Nephron (organoid): ENCODE results near the gene SLC39A9.
"Not testable (repeated sequence)": the region's sequence is repeated elsewhere in the genome, so short reads cannot be mapped to it uniquely, and the experiment has no call there.

Experiments used
- H3K27ac Mint-ChIP-seq, 3 experiments: 2 replicates each; pipeline ENCODE4 v1.8.0; 2020; ENCODE audit warnings: mixed read lengths in 3 of 3, mild to moderate bottlenecking in 2 of 3, moderate library complexity in 1 of 3
- H3K27me3 Mint-ChIP-seq: 2 replicates; pipeline ENCODE4 v1.8.0; 2021; ENCODE audit warnings: low read depth, mild to moderate bottlenecking, moderate library complexity, mixed read lengths
- H3K36me3 Mint-ChIP-seq: 2 replicates; pipeline ENCODE4 v1.8.0; 2020; ENCODE audit warnings: low read depth, mixed read lengths
- H3K4me1 Mint-ChIP-seq: 2 replicates; pipeline ENCODE4 v1.8.0; 2020; ENCODE audit warnings: mixed read lengths
- H3K4me3 Mint-ChIP-seq, 3 experiments: 2 replicates each; pipeline ENCODE4 v1.8.0; 2020; ENCODE audit warnings: mild to moderate bottlenecking in 3 of 3, mixed read lengths in 3 of 3, moderate library complexity in 2 of 3
- H3K9me3 Mint-ChIP-seq: 2 replicates; pipeline ENCODE4 v1.8.0; 2020; ENCODE audit warnings: mixed read lengths
- CTCF ChIP-seq, 3 experiments: fragments of 200-600 bp; sonication (generic); IDR thresholded peaks; one replicate each; pipeline ENCODE4 v1.5.0; 2021; ENCODE audit warnings: antibody characterized with exemption in 3 of 3; ENCODE audit not compliant: unreplicated experiment in 3 of 3

The SLC39A9 gene

GRCh38 chr14:69378274-69378673 lies 20.2 kb upstream of the SLC39A9 start:
- Mint-ChIP-seq H3K9me3 (peaks cover 14% of the 10 kb centered on the region), H3K4me3 (no peak overlapping the region), H3K36me3 (peaks cover 73% of the 10 kb centered on the region), H3K27ac (no peak overlapping the region), H3K27me3 (no peaks in the 10 kb centered on the region), H3K4me1 (no peaks in the 10 kb centered on the region)
- no peak for TF ChIP-seq CTCF (IDR thresholded peaks at IDR 0.05; ENCODE audit: unreplicated experiment in 3 of 3)

- H3K27ac Mint-ChIP-seq: no peak overlapping the region
- no peak overlapping the region for H3K4me3 Mint-ChIP-seq
- no peak for TF ChIP-seq CTCF (IDR thresholded peaks at IDR 0.05; ENCODE audit: unreplicated experiment in 3 of 3)
- H3K36me3 Mint-ChIP-seq: peaks cover 88% of the 10 kb centered on the region
- no peaks in the 10 kb centered on the region for H3K27me3 Mint-ChIP-seq
- no peaks in the 10 kb centered on the region for H3K4me1 Mint-ChIP-seq
- H3K9me3 Mint-ChIP-seq: no peaks in the 10 kb centered on the region
These were observed 11.2 kb upstream of the SLC39A9 start for GRCh38 chr14:69387311-69387710.

GRCh38 chr14:69391400-69391799 lies 7.1 kb upstream of the SLC39A9 start:
- H3K9me3 Mint-ChIP-seq, H3K27me3 Mint-ChIP-seq, H3K27ac Mint-ChIP-seq, H3K4me3 Mint-ChIP-seq: not testable (repeated sequence)
- Mint-ChIP-seq H3K36me3 (peaks cover 91% of the 10 kb centered on the region), H3K4me1 (peaks cover 16% of the 10 kb centered on the region)

GRCh38 chr14:69392481-69392880 lies 6.0 kb upstream of the SLC39A9 start:
- no peak for TF ChIP-seq CTCF (IDR thresholded peaks at IDR 0.05; ENCODE audit: unreplicated experiment in 3 of 3)
- H3K4me3 Mint-ChIP-seq: no peak overlapping the region
- H3K36me3 Mint-ChIP-seq: peaks cover 84% of the 10 kb centered on the region
- no peak overlapping the region for H3K27ac Mint-ChIP-seq
- H3K27me3 Mint-ChIP-seq: no peaks in the 10 kb centered on the region
- H3K9me3 Mint-ChIP-seq: no peaks in the 10 kb centered on the region
- H3K4me1 Mint-ChIP-seq: peaks cover 26% of the 10 kb centered on the region

GRCh38 chr14:69395929-69396328 lies 2.6 kb upstream of the SLC39A9 start:
- H3K4me3 Mint-ChIP-seq: peak overlapping the region; percentile 21 to 75 (median 69)
- peaks cover 50% of the 10 kb centered on the region for H3K4me1 Mint-ChIP-seq
- H3K27me3 Mint-ChIP-seq: no peaks in the 10 kb centered on the region
- TF ChIP-seq CTCF (IDR thresholded peaks at IDR 0.05; ENCODE audit: unreplicated experiment in 3 of 3): no peak
- H3K27ac Mint-ChIP-seq: no peak overlapping the region
- H3K9me3 Mint-ChIP-seq: no peaks in the 10 kb centered on the region
- peaks cover 56% of the 10 kb centered on the region for H3K36me3 Mint-ChIP-seq

- peak overlapping the region; percentile 90 to 96 (median 94) for H3K4me3 Mint-ChIP-seq
- no peaks in the 10 kb centered on the region for H3K9me3 Mint-ChIP-seq
- peaks cover 28% of the 10 kb centered on the region for H3K36me3 Mint-ChIP-seq
- H3K4me1 Mint-ChIP-seq: peaks cover 56% of the 10 kb centered on the region
- no peaks in the 10 kb centered on the region for H3K27me3 Mint-ChIP-seq
- peak overlapping the region; percentile 99 to 100 (median 100) for H3K27ac Mint-ChIP-seq
- TF ChIP-seq CTCF (IDR thresholded peaks at IDR 0.05; ENCODE audit: unreplicated experiment in 3 of 3): no peak
These were observed 322 bp downstream of the SLC39A9 start for GRCh38 chr14:69398818-69399210.
